A549 (cell line): ENCODE measurements around the gene CSF3R. TPM values are rescaled to one million over a fixed set of nuclear protein-coding genes. Genes with fewer than 3 reads are reported as not detected.
"Not testable (repeated sequence)": the region's sequence is repeated elsewhere in the genome, so short reads cannot be mapped to it uniquely, and the experiment has no call there.

ENCODE experiments used
- ATAC-seq, 2 experiments: fragments of 200-7000 bp in 1 of 2; fragments of >200 bp in 1 of 2; cut with Nextera tagmentation in 1 of 2; cut with Tn5 transposase in 1 of 2; 3 replicates each; pipeline versions ENCODE4 v1.8.0 to v1.9.1; 2018 to 2020; ENCODE audit warnings: mild to moderate bottlenecking in 1 of 2, moderate library complexity in 1 of 2
- CTCF ChIA-PET: fragments of 300-600 bp; sonication (Branson Sonifier 250); formaldehyde crosslinking; extraction: SDS; loops from one replicate; lab custom pipeline; 2021; ENCODE audit warnings: antibody characterized with exemption, inconsistent platforms; lab: Yijun Ruan, JAX
- POLR2A ChIA-PET: fragments of 350-600 bp; formaldehyde crosslinking; extraction: SDS; loops from one replicate; lab custom pipeline; 2021; ENCODE audit warnings: antibody characterized with exemption, inconsistent platforms; lab: Yijun Ruan, JAX
- DNase-seq, 2 experiments: peaks; one replicate each; pipeline versions ENCODE4 v3.0.0 to v3.0.0-alpha.2; 2011 to 2016; ENCODE audit warnings: low read depth in 1 of 2, low spot score in 1 of 2
- FAIRE-seq: peaks from 2 replicates; lab custom pipeline; 2011; peaks lifted over from hg19 to GRCh38; lab: Jason Lieb, UNC
- H3K27ac ChIP-seq, 2 experiments: fragments of >200 bp; sonication (Bioruptor Twin); formaldehyde crosslinking; 3 replicates each; pipeline ENCODE4 v1.5.1; 2016 to 2017
- H3K4me1 ChIP-seq: fragments of >200 bp; sonication (Bioruptor Twin); formaldehyde crosslinking; 3 replicates; pipeline ENCODE4 v1.6.1; 2016
- H3K4me2 ChIP-seq: fragments of >200 bp; sonication (Bioruptor Twin); formaldehyde crosslinking; 3 replicates; pipeline ENCODE4 v1.6.1; 2016
- H3K4me3 ChIP-seq: fragments of >200 bp; sonication (Bioruptor Twin); formaldehyde crosslinking; 3 replicates; pipeline ENCODE4 v1.5.1; 2016
- H3K9me3 ChIP-seq: fragments of >200 bp; sonication (Bioruptor Twin); formaldehyde crosslinking; 3 replicates; pipeline ENCODE4 v1.6.1; 2016
- CHD2 ChIP-seq: fragments of 150-350 bp; IDR thresholded peaks from 2 replicates; pipeline ENCODE4 v1.6.1; 2014; ENCODE audit warnings: low read length; ENCODE audit not compliant: partially characterized antibody
- CHD4 ChIP-seq: fragments of 200-600 bp; sonication (generic); IDR thresholded peaks from 2 replicates; pipeline ENCODE4 v1.6.1; 2016; ENCODE audit warnings: antibody characterized with exemption, mild to moderate bottlenecking, borderline replicate concordance
- EHMT2 ChIP-seq: fragments of 200-600 bp; sonication (generic); IDR thresholded peaks from 2 replicates; pipeline ENCODE4 v1.6.1; 2016; ENCODE audit warnings: antibody characterized with exemption, low read depth, mild to moderate bottlenecking, moderate library complexity
- EP300 ChIP-seq, 2 experiments: fragments of >200 bp; sonication (Bioruptor Twin); formaldehyde crosslinking; IDR thresholded peaks; 2 replicates in 1 of 2; 3 replicates in 1 of 2; pipeline ENCODE4 v1.6.1; 2016 to 2017
- FOSL2 ChIP-seq, 2 experiments: fragments of 450-650 bp in 1 of 2; fragments of >200 bp in 1 of 2; sonication (Bioruptor Twin) in 1 of 2; formaldehyde crosslinking; IDR thresholded peaks; 2 replicates each; pipeline versions ENCODE4 v1.5.0 to v1.6.1; 2016 to 2020; ENCODE audit warnings: mild to moderate bottlenecking in 1 of 2, moderate library complexity in 1 of 2
- HOXA7 ChIP-seq: fragments of 250-450 bp; sonication (Bioruptor Pico); IDR thresholded peaks from 2 replicates; pipeline ENCODE4 v1.5.0; 2020; ENCODE audit warnings: mild to moderate bottlenecking, moderate library complexity
- HOXB5 ChIP-seq: fragments of 250-450 bp; sonication (Bioruptor Pico); IDR thresholded peaks from 2 replicates; pipeline ENCODE4 v1.5.0; 2020; ENCODE audit warnings: mild to moderate bottlenecking, moderate library complexity
- KDM5A ChIP-seq: fragments of 200-600 bp; sonication (generic); IDR thresholded peaks from 2 replicates; pipeline ENCODE4 v1.6.1; 2016; ENCODE audit warnings: antibody characterized with exemption, mild to moderate bottlenecking
- MAZ ChIP-seq: fragments of 150-350 bp; IDR thresholded peaks from 2 replicates; pipeline ENCODE4 v1.6.1; 2014; ENCODE audit warnings: antibody characterized with exemption, low read depth, low read length, borderline replicate concordance
- NR3C1 ChIP-seq: fragments of >200 bp; sonication (Bioruptor Twin); formaldehyde crosslinking; IDR thresholded peaks from 3 replicates; pipeline ENCODE4 v1.6.1; 2017
- POLR2AphosphoS2 ChIP-seq: conservative IDR thresholded peaks from 2 replicates; pipeline ENCODE4 v1.6.1; 2012; ENCODE audit warnings: low read length, improper control_type of control experiment, inconsistent platforms
- RARB ChIP-seq: fragments of 250-450 bp; sonication (Bioruptor Pico); IDR thresholded peaks from 2 replicates; pipeline ENCODE4 v1.8.0; 2021; ENCODE audit warnings: mild to moderate bottlenecking, moderate library complexity
- RCOR1 ChIP-seq: fragments of 150-350 bp; IDR thresholded peaks from 2 replicates; pipeline ENCODE4 v1.6.1; 2014; ENCODE audit warnings: antibody characterized with exemption, low read length, low read depth
- SREBF2 ChIP-seq: fragments of 450-650 bp; IDR thresholded peaks from 2 replicates; pipeline ENCODE4 v1.6.1; 2014; ENCODE audit warnings: mild to moderate bottlenecking, moderate library complexity
- ZFP36 ChIP-seq: fragments of 450-650 bp; IDR thresholded peaks from 2 replicates; pipeline ENCODE4 v1.6.1; 2014; ENCODE audit warnings: borderline replicate concordance; ENCODE audit not compliant: partially characterized antibody
- ZSCAN20 ChIP-seq: fragments of 250-450 bp; sonication (Bioruptor Pico); IDR thresholded peaks from 2 replicates; pipeline ENCODE4 v1.8.0; 2022; ENCODE audit warnings: mild to moderate bottlenecking, moderate library complexity
- WGBS: methylation state at CpG from one replicate; pipeline ENCODE4 v1.1.6; 2017; ENCODE audit errors: missing lambda C conversion rate; 5-methylcytosine and 5-hydroxymethylcytosine counted together
- polyA plus RNA-seq, 4 experiments: library from polyadenylated mRNA; depleted of rRNA in 3 of 4; stranded (reverse); fragments of >200 nt; fragmentation: RNase III in 1 of 4; extraction: RNeasy Plus Mini Kit Qiagen cat#74134 plus additional on column Dnase treatment in 1 of 4; gene quantifications; 2 replicates in 3 of 4; 3 replicates in 1 of 4; pipeline ENCODE4 v1.2.3, GENCODE V29; 2011 to 2017
- TF ChIP-seq, protein P1 (sequence below): IDR thresholded peaks from 2 replicates; pipeline ENCODE4 v1.6.1; 2012; ENCODE audit warnings: low read depth, borderline replicate concordance
- TF ChIP-seq, protein P2 (sequence below): fragments of 200-600 bp; sonication (generic); IDR thresholded peaks from 2 replicates; pipeline ENCODE4 v1.6.1; 2016; ENCODE audit warnings: antibody characterized with exemption, mild to moderate bottlenecking, moderate library complexity
- TF ChIP-seq, protein P3 (sequence below): fragments of 150-350 bp; IDR thresholded peaks from 2 replicates; pipeline ENCODE4 v1.6.1; 2014; ENCODE audit warnings: low read depth, mild to moderate bottlenecking, low read length
- TF ChIP-seq, protein P4 (sequence below): fragments of 450-650 bp; IDR thresholded peaks from 2 replicates; pipeline ENCODE4 v1.6.1; 2014; ENCODE audit warnings: antibody characterized with exemption

CSF3R gene
- polyA plus RNA-seq, 2 of the 4 experiments (the other 2 are of a cell fraction): not detected

DNA sequence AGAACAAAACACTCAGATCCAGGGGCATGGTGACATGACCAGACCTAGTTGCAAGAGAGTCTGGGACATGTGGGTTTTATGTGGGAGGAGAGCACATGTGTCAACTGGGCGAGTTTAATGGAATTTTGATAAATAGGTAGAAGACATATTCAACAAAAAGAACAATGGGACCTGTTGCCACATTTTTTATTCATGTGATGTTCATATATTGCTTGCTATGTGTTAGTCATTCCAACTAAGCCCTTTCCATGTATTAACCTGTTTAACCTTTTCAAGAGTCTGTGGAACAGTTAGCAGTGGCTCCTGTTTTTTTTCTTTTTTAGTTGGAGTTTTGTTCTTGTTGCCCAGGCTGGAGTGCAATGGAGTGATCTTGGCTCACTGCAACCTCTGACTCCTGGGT lies 30.1 kb upstream of the CSF3R start:
- Histone ChIP-seq H3K4me3 (no peak overlapping the region), H3K27ac (no peak overlapping the region), H3K4me1 (no peaks in the 10 kb centered on the region)
- FAIRE-seq: no peak
- CTCF ChIA-PET: no interaction called here
- no peak for ATAC-seq
- 53% methylated on average over 1 of the region's 1 CpG for WGBS
- DNase-seq: no peak
- TF ChIP-seq HOXA7 (CRISPR knock-in tag) (no peak), POLR2AphosphoS2 (no peak), FOSL2 (IDR thresholded peaks at IDR 0.05) (no peak), FOSL2 (CRISPR knock-in tag; IDR thresholded peaks at IDR 0.05) (no peak), CHD2 (no peak), CHD4 (no peak), NR3C1 (no peak), EHMT2 (no peak), RARB (CRISPR knock-in tag) (no peak), MAZ (no peak), KDM5A (no peak), RCOR1 (no peak), ZSCAN20 (CRISPR knock-in tag) (no peak), SREBF2 (no peak), EP300 (IDR thresholded peaks at IDR 0.05) (no peak), ZFP36 (no peak), HOXB5 (CRISPR knock-in tag) (no peak)
- TF ChIP-seq, protein P1, sequence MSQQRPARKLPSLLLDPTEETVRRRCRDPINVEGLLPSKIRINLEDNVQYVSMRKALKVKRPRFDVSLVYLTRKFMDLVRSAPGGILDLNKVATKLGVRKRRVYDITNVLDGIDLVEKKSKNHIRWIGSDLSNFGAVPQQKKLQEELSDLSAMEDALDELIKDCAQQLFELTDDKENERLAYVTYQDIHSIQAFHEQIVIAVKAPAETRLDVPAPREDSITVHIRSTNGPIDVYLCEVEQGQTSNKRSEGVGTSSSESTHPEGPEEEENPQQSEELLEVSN: no peak
- TF ChIP-seq, protein P2, sequence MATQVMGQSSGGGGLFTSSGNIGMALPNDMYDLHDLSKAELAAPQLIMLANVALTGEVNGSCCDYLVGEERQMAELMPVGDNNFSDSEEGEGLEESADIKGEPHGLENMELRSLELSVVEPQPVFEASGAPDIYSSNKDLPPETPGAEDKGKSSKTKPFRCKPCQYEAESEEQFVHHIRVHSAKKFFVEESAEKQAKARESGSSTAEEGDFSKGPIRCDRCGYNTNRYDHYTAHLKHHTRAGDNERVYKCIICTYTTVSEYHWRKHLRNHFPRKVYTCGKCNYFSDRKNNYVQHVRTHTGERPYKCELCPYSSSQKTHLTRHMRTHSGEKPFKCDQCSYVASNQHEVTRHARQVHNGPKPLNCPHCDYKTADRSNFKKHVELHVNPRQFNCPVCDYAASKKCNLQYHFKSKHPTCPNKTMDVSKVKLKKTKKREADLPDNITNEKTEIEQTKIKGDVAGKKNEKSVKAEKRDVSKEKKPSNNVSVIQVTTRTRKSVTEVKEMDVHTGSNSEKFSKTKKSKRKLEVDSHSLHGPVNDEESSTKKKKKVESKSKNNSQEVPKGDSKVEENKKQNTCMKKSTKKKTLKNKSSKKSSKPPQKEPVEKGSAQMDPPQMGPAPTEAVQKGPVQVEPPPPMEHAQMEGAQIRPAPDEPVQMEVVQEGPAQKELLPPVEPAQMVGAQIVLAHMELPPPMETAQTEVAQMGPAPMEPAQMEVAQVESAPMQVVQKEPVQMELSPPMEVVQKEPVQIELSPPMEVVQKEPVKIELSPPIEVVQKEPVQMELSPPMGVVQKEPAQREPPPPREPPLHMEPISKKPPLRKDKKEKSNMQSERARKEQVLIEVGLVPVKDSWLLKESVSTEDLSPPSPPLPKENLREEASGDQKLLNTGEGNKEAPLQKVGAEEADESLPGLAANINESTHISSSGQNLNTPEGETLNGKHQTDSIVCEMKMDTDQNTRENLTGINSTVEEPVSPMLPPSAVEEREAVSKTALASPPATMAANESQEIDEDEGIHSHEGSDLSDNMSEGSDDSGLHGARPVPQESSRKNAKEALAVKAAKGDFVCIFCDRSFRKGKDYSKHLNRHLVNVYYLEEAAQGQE: no peak
- TF ChIP-seq, protein P3, sequence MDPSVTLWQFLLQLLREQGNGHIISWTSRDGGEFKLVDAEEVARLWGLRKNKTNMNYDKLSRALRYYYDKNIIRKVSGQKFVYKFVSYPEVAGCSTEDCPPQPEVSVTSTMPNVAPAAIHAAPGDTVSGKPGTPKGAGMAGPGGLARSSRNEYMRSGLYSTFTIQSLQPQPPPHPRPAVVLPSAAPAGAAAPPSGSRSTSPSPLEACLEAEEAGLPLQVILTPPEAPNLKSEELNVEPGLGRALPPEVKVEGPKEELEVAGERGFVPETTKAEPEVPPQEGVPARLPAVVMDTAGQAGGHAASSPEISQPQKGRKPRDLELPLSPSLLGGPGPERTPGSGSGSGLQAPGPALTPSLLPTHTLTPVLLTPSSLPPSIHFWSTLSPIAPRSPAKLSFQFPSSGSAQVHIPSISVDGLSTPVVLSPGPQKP: no peak
- TF ChIP-seq, all 56 proteins: peak for 0
- POLR2A ChIA-PET: no interaction called here
- no peaks in the 10 kb centered on the region for H3K9me3 ChIP-seq
- no peak overlapping the region for H3K4me2 ChIP-seq

DNA sequence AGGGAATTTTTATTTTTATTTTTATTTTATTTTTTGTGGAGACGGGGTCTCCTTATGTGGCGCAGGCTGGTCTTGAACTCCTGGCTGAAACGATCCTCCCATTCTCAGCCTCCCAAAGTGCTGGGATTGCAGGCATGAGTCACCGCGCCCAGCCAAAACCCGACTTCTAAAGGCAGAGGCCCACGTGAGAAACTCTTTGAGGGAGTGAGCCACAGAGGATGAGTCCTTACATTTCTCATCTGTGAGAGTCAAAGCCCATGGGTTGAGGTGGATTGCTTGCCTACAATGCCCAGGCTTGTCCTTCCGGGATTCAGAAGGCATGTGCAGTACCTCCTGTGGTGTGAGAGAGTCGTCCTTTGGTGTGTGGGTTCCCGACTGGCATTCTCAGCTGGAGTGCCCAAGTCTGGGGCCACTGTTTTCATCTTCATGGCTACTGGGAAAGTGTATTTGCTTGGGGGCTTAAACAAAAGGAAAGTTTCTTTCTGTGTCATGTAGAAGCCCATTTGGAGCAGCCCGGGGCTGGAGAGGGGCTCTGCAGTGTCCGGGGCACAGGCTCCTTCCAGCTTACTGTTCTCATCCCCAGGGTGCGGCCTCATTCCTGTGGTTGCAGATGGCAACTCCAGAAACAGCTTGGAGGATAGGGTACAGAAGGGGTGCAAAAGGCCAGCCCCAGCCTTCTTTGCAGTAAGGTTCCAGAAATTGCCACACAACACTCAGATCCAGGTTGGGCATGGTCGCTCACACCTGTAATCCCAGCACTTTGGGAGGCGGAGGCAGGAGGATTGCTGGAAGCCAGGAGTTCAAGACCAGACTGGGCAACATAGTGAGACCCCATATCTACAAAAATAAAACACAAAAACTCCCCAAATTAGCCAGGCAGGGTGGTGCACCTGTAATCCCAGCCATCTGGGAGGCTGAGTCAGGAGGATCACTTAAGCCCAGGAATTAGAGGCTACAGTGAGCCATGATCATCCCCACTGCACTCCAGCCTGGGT lies 29.4 kb upstream of the CSF3R start:
- H3K27ac ChIP-seq: no peak overlapping the region
- CTCF ChIA-PET: no interaction called here
- WGBS: 60% methylated on average over 14 of the region's 15 CpGs

DNA sequence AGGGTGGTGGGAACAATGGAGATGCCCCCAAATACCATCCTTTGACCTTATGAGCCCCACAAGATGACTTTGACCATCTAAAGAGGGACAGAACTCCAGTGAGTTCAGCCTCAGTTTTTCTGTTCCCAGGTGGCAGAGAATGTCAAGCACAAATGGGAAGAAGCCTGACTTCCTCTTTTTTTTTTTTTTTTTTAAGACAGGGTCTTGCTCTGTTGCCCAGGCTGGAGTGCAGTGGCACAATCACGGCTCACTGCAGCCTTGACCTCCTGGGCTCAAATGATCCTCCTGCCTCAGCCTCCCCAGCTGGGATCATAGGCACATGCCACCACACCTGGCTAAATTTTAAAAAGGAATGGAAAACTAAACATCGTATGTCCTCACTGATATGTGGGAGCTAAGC lies 28.5 kb upstream of the CSF3R start:
- H3K4me1 ChIP-seq, H3K27ac ChIP-seq, H3K4me2 ChIP-seq, POLR2A ChIA-PET, DNase-seq, FAIRE-seq, H3K4me3 ChIP-seq, ATAC-seq, CTCF ChIA-PET, H3K9me3 ChIP-seq: not testable (repeated sequence)
- 73% methylated on average over 2 of the region's 2 CpGs for WGBS

More for the DNA sequence above, 29.4 kb upstream of the CSF3R start:
- no peak for DNase-seq
- POLR2A ChIA-PET: no interaction called here
- no peaks in the 10 kb centered on the region for H3K9me3 ChIP-seq
- H3K4me2 ChIP-seq: no peak overlapping the region
- TF ChIP-seq, protein P4, sequence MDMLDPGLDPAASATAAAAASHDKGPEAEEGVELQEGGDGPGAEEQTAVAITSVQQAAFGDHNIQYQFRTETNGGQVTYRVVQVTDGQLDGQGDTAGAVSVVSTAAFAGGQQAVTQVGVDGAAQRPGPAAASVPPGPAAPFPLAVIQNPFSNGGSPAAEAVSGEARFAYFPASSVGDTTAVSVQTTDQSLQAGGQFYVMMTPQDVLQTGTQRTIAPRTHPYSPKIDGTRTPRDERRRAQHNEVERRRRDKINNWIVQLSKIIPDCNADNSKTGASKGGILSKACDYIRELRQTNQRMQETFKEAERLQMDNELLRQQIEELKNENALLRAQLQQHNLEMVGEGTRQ: no peak
- H3K4me1 ChIP-seq: no peaks in the 10 kb centered on the region
- H3K4me3 ChIP-seq: no peak overlapping the region
- no peak for ATAC-seq
- FAIRE-seq: no peak
